HEK293T (cell line): ENCODE measurements around the gene PTPN1.

ENCODE experiments used
- ARNT ChIP-seq: fragments of 450-650 bp; IDR thresholded peaks from 2 replicates; pipeline ENCODE4 v1.6.1; 2017; ENCODE audit warnings: mild to moderate bottlenecking
- BHLHE40 ChIP-seq: fragments of 450-650 bp; IDR thresholded peaks from 2 replicates; pipeline ENCODE4 v1.6.1; 2016; ENCODE audit warnings: mild to moderate bottlenecking, moderate library complexity, borderline replicate concordance
- ELF4 ChIP-seq: fragments of 450-650 bp; IDR thresholded peaks from 2 replicates; pipeline ENCODE4 v1.6.1; 2017; ENCODE audit warnings: antibody characterized with exemption
- FOXK2 ChIP-seq: fragments of 450-650 bp; IDR thresholded peaks from 2 replicates; pipeline ENCODE4 v1.6.1; 2016; ENCODE audit warnings: mild to moderate bottlenecking
- HDGF ChIP-seq: fragments of 450-650 bp; IDR thresholded peaks from 2 replicates; pipeline ENCODE4 v1.6.1; 2017; ENCODE audit warnings: antibody characterized with exemption, borderline replicate concordance
- TARDBP ChIP-seq: fragments of 450-650 bp; IDR thresholded peaks from 2 replicates; pipeline ENCODE4 v1.6.1; 2016
- ZNF384 ChIP-seq: fragments of 450-650 bp; IDR thresholded peaks from 2 replicates; pipeline ENCODE4 v1.6.1; 2016
- TF ChIP-seq, protein P1 (sequence below): fragments of 450-650 bp; IDR thresholded peaks from 2 replicates; pipeline ENCODE4 v1.6.1; 2016

DNA sequence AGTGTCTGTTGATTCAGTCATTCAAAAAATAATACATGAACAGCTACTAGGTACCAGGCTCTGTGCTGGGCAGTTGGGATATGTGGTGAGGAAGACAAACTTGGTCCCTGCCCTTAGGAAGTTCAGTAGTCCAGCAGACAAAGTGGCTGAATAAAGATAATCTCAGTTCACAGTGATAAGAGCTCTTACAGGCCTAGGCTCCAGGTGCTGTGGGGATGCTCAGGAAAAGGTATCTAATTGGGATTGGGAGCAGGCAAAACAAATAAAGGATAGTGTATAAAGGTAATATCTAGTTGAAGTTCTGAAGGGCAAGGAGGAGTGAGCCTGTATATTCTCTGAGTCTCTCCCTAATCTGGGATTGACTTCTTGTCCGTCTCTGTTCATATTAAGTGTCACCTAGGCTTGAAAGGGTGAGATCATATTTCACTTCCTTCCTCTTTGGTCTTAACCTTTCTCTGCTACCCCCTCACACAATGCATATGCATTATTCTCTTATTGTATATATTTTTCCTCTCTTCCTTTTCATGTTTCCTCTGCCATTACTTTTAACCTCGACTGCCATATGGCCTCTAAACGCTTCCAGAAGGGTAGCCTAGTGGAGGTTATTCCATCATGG lies 13.5 kb downstream of the PTPN1 start:
- TF ChIP-seq BHLHE40 (no peak), ARNT (no peak), HDGF (no peak), ZNF384 (no peak), ELF4 (no peak), FOXK2 (no peak), TARDBP (no peak)
- TF ChIP-seq, protein P1, sequence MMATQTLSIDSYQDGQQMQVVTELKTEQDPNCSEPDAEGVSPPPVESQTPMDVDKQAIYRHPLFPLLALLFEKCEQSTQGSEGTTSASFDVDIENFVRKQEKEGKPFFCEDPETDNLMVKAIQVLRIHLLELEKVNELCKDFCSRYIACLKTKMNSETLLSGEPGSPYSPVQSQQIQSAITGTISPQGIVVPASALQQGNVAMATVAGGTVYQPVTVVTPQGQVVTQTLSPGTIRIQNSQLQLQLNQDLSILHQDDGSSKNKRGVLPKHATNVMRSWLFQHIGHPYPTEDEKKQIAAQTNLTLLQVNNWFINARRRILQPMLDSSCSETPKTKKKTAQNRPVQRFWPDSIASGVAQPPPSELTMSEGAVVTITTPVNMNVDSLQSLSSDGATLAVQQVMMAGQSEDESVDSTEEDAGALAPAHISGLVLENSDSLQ, result no peak
